ENCODE measurements around the gene GAB2.

GAB2 gene

GRCh38 chr11:78314762-78315161 lies 102.9 kb downstream of the GAB2 start (continued):
- TF ChIP-seq ZNF555 (tag by site-specific recombination; conservative IDR thresholded peaks at IDR 0.05) (no peak), TCF7L2 (IDR thresholded peaks at IDR 0.05; ENCODE audit: borderline replicate concordance, low read depth, low read length) (no peak), ZNF658 (tag by site-specific recombination; IDR thresholded peaks at IDR 0.05) (no peak)

GRCh38 chr11:78313898-78314297 lies 103.7 kb downstream of the GAB2 start:
- no peaks in the 10 kb centered on the region for H3K9me3 ChIP-seq (ENCODE audit: control insufficient read depth, insufficient read depth, low read depth, low read length)
- H3K36me3 ChIP-seq (ENCODE audit: control insufficient read depth in 2 of 2, insufficient read depth in 1 of 2, low read length in 2 of 2), result no peaks in the 10 kb centered on the region
- CTCF ChIA-PET, result no interaction called here
- no peaks in the 10 kb centered on the region for H3K4me1 ChIP-seq (ENCODE audit: control insufficient read depth, insufficient read depth, low read length)
- POLR2A ChIA-PET, result no interaction called here
- H3K27ac ChIP-seq (ENCODE audit: extremely low read depth, low read depth, low read length), result no peak overlapping the region
- TF ChIP-seq KLF9 (tag by site-specific recombination; IDR thresholded peaks at IDR 0.05; ENCODE audit: low read depth) (no peak), SCRT2 (tag by site-specific recombination; IDR thresholded peaks at IDR 0.05) (no peak), IKZF3 (tag by site-specific recombination; IDR thresholded peaks at IDR 0.05) (no peak), SP2 (tag by site-specific recombination; IDR thresholded peaks at IDR 0.05) (no peak), ZNF768 (tag by site-specific recombination; IDR thresholded peaks at IDR 0.05) (no peak), ZNF626 (tag by site-specific recombination; IDR thresholded peaks at IDR 0.05) (no peak), ZNF521 (tag by site-specific recombination; IDR thresholded peaks at IDR 0.05) (no peak), REPIN1 (tag by site-specific recombination; IDR thresholded peaks at IDR 0.05; ENCODE audit: low read depth) (no peak), ZNF791 (tag by site-specific recombination; IDR thresholded peaks at IDR 0.05) (no peak), ZSCAN4 (tag by site-specific recombination; IDR thresholded peaks at IDR 0.05) (no peak)
- no peak overlapping the region for H3K4me3 ChIP-seq (ENCODE audit: low read depth, low read length)

- Histone ChIP-seq H3K9me3 (ENCODE audit: control insufficient read depth, insufficient read depth, low read depth, low read length) (no peaks in the 10 kb centered on the region), H3K4me1 (ENCODE audit: control insufficient read depth, insufficient read depth, low read length) (no peaks in the 10 kb centered on the region), H3K36me3 (ENCODE audit: control insufficient read depth in 2 of 2, insufficient read depth in 1 of 2, low read length in 2 of 2) (no peaks in the 10 kb centered on the region), H3K27ac (ENCODE audit: extremely low read depth, low read depth, low read length) (no peak overlapping the region), H3K4me3 (ENCODE audit: low read depth, low read length) (no peak overlapping the region)
- CTCF ChIA-PET, result interaction anchor here (0.7 kb wide), 1 partner anchor 101 kb away, joined by 3 read pairs; no protein-coding TSS in a partner anchor
- POLR2A ChIA-PET, result no interaction called here
- no peak for TF ChIP-seq ZNF677 (tag by site-specific recombination; IDR thresholded peaks at IDR 0.05)
- TF ChIP-seq PRDM10 (tag by site-specific recombination; IDR thresholded peaks at IDR 0.05), result 0 out of 2 replicates have a peak, but pooled peaks have one; percentile 14
- no peak for TF ChIP-seq ZNF366 (tag by site-specific recombination; conservative IDR thresholded peaks at IDR 0.05)
- TF ChIP-seq ZNF24 (tag by site-specific recombination; IDR thresholded peaks at IDR 0.05), result 0 out of 2 replicates have a peak, but pooled peaks have one; percentile 18
- TF ChIP-seq ZEB2 (tag by site-specific recombination; IDR thresholded peaks at IDR 0.05), result no peak
- TF ChIP-seq ZNF571 (tag by site-specific recombination; IDR thresholded peaks at IDR 0.05), result no peak
- TF ChIP-seq ZBTB49 (tag by site-specific recombination; IDR thresholded peaks at IDR 0.05; ENCODE audit: low read depth), result no peak
- no peak for TF ChIP-seq ZBTB8A (tag by site-specific recombination; IDR thresholded peaks at IDR 0.05)
- no peak for TF ChIP-seq MYNN (tag by site-specific recombination; IDR thresholded peaks at IDR 0.05; ENCODE audit: borderline replicate concordance)
These were observed 104.3 kb downstream of the GAB2 start for GRCh38 chr11:78313181-78313795.
